H9 (cell line): ENCODE data around the gene NAE1. TPM values are rescaled to one million over a fixed set of nuclear protein-coding genes. Genes with fewer than 3 reads are reported as not detected.

Source experiments
- DNase-seq: peaks from one replicate; pipeline ENCODE4 v3.0.0-alpha.2; 2017
- H2AFZ ChIP-seq: one replicate; pipeline ENCODE4 v1.6.1; 2013; ENCODE audit warnings: mild to moderate bottlenecking, low read length, control low read depth, moderate library complexity
- H2AK5ac ChIP-seq: 2 replicates; pipeline ENCODE4 v1.6.1; 2013; ENCODE audit warnings: low read length, control low read depth, mixed read lengths; ENCODE audit not compliant: insufficient read length
- H2BK120ac ChIP-seq: one replicate; pipeline ENCODE4 v1.6.1; 2013; ENCODE audit warnings: low read depth, mild to moderate bottlenecking, low read length, control low read depth, inconsistent platforms; ENCODE audit not compliant: poor library complexity, severe bottlenecking
- H2BK12ac ChIP-seq: 2 replicates; pipeline ENCODE4 v1.6.1; 2013; ENCODE audit warnings: low read length, control low read depth, mixed read lengths, low read depth; ENCODE audit not compliant: insufficient read length
- H2BK15ac ChIP-seq: 2 replicates; pipeline ENCODE4 v1.6.1; 2013; ENCODE audit warnings: low read depth, low read length, control low read depth
- H2BK20ac ChIP-seq: one replicate; pipeline ENCODE4 v1.6.1; 2013; ENCODE audit warnings: low read depth, mild to moderate bottlenecking, low read length, control low read depth, inconsistent platforms; ENCODE audit not compliant: poor library complexity, severe bottlenecking
- H2BK5ac ChIP-seq: 2 replicates; pipeline ENCODE4 v1.6.1; 2013; ENCODE audit warnings: low read length, control low read depth, mixed read lengths; ENCODE audit not compliant: insufficient read length
- H3K14ac ChIP-seq: 2 replicates; pipeline ENCODE4 v1.6.1; 2013; ENCODE audit warnings: low read length, control low read depth; ENCODE audit not compliant: insufficient read depth
- H3K18ac ChIP-seq: 2 replicates; pipeline ENCODE4 v1.6.1; 2013; ENCODE audit warnings: low read depth, mild to moderate bottlenecking, mixed read lengths, low read length, control low read depth; ENCODE audit not compliant: insufficient read length
- H3K23ac ChIP-seq: 2 replicates; pipeline ENCODE4 v1.6.1; 2013; ENCODE audit warnings: low read length, control low read depth, mixed read lengths, low read depth; ENCODE audit not compliant: insufficient read length
- H3K23me2 ChIP-seq: 2 replicates; pipeline ENCODE4 v1.6.1; 2013; ENCODE audit warnings: low read depth, mild to moderate bottlenecking, mixed read lengths, low read length, control low read depth; ENCODE audit not compliant: insufficient read length, poor library complexity, severe bottlenecking
- H3K27ac ChIP-seq: 2 replicates; pipeline ENCODE4 v1.5.1; 2013; ENCODE audit warnings: low read length, control low read depth, mixed read lengths, low read depth; ENCODE audit not compliant: insufficient read length
- H3K27me3 ChIP-seq: 2 replicates; pipeline ENCODE4 v1.6.1; 2013; ENCODE audit warnings: low read length, control low read depth, inconsistent platforms; ENCODE audit not compliant: insufficient read depth
- H3K4ac ChIP-seq: 2 replicates; pipeline ENCODE4 v1.6.1; 2013; ENCODE audit warnings: low read depth, mild to moderate bottlenecking, control low read depth, inconsistent platforms, low read length, moderate library complexity
- H3K4me1 ChIP-seq: 2 replicates; pipeline ENCODE4 v1.6.1; 2013; ENCODE audit warnings: low read length, control low read depth, inconsistent platforms; ENCODE audit not compliant: insufficient read depth
- H3K4me2 ChIP-seq: 2 replicates; pipeline ENCODE4 v1.6.1; 2013; ENCODE audit warnings: low read length, control low read depth, mixed read lengths; ENCODE audit not compliant: insufficient read length, insufficient read depth
- H3K56ac ChIP-seq: 2 replicates; pipeline ENCODE4 v1.6.1; 2013; ENCODE audit warnings: low read depth, mild to moderate bottlenecking, mixed read lengths, low read length, control low read depth; ENCODE audit not compliant: insufficient read length
- H3K79me1 ChIP-seq: 2 replicates; pipeline ENCODE4 v1.6.1; 2013; ENCODE audit warnings: low read depth, mild to moderate bottlenecking, moderate library complexity, low read length, control low read depth, inconsistent platforms; ENCODE audit not compliant: insufficient read depth, poor library complexity, severe bottlenecking
- H3K79me2 ChIP-seq: 2 replicates; pipeline ENCODE4 v1.6.1; 2013; ENCODE audit warnings: low read length, control low read depth, inconsistent platforms; ENCODE audit not compliant: insufficient read depth
- H3K9ac ChIP-seq: 2 replicates; pipeline ENCODE4 v1.6.1; 2013; ENCODE audit warnings: low read length, control low read depth, mixed read lengths; ENCODE audit not compliant: insufficient read length; ENCODE audit errors: extremely low read depth
- H3K9me3 ChIP-seq: one replicate; pipeline ENCODE4 v1.6.1; 2013; ENCODE audit warnings: low read depth, low read length, inconsistent platforms; ENCODE audit not compliant: control insufficient read depth
- H3T11ph ChIP-seq: one replicate; pipeline ENCODE4 v1.6.1; 2013; ENCODE audit warnings: mild to moderate bottlenecking, low read length, control low read depth, inconsistent platforms
- H4K20me1 ChIP-seq: one replicate; pipeline ENCODE4 v1.6.1; 2013; ENCODE audit not compliant: control insufficient read depth, insufficient read length, insufficient read depth
- H4K5ac ChIP-seq: 2 replicates; pipeline ENCODE4 v1.6.1; 2013; ENCODE audit warnings: low read depth, mild to moderate bottlenecking, mixed read lengths, low read length, control low read depth; ENCODE audit not compliant: insufficient read length
- H4K8ac ChIP-seq: replicated peaks from 2 replicates; pipeline ENCODE4 v1.6.1; 2013; ENCODE audit warnings: low read length, control low read depth, mixed read lengths, low read depth; ENCODE audit not compliant: insufficient read length
- H4K91ac ChIP-seq: 2 replicates; pipeline ENCODE4 v1.6.1; 2013; ENCODE audit warnings: low read depth, mild to moderate bottlenecking, moderate library complexity, mixed read lengths, low read length, control low read depth; ENCODE audit not compliant: insufficient read length
- H3K27ac Mint-ChIP-seq, 3 experiments: 2 replicates in 2 of 3; 3 replicates in 1 of 3; pipeline ENCODE4 v1.8.0; 2020 to 2021; ENCODE audit warnings: mixed read lengths in 3 of 3, mild to moderate bottlenecking in 1 of 3, moderate library complexity in 1 of 3
- H3K27me3 Mint-ChIP-seq: 2 replicates; pipeline ENCODE4 v1.8.0; 2021; ENCODE audit warnings: low read depth, mild to moderate bottlenecking, moderate library complexity, mixed read lengths
- H3K36me3 Mint-ChIP-seq, 3 experiments: 2 replicates in 2 of 3; 3 replicates in 1 of 3; pipeline ENCODE4 v1.8.0; 2020 to 2021; ENCODE audit warnings: low read depth in 3 of 3, mixed read lengths in 3 of 3; ENCODE audit not compliant: insufficient read depth in 1 of 3
- H3K4me1 Mint-ChIP-seq, 2 experiments: 2 replicates each; pipeline ENCODE4 v1.8.0; 2020; ENCODE audit warnings: mixed read lengths in 2 of 2
- H3K4me3 Mint-ChIP-seq, 2 experiments: 2 replicates in 1 of 2; 3 replicates in 1 of 2; pipeline ENCODE4 v1.8.0; 2020 to 2021; ENCODE audit warnings: mild to moderate bottlenecking in 2 of 2, mixed read lengths in 2 of 2, moderate library complexity in 1 of 2
- H3K9me3 Mint-ChIP-seq, 2 experiments: 2 replicates in 1 of 2; 3 replicates in 1 of 2; pipeline ENCODE4 v1.8.0; 2020; ENCODE audit warnings: mild to moderate bottlenecking in 2 of 2, mixed read lengths in 2 of 2, moderate library complexity in 1 of 2
- total RNA-seq: library from RNA; stranded (reverse); gene quantifications from 2 replicates; pipeline ENCODE4 v1.2.1, GENCODE V29; 2021
- TF ChIP-seq, protein P1 (sequence below): fragments of 200-600 bp; sonication (generic); conservative IDR thresholded peaks from 3 replicates; pipeline ENCODE4 v1.8.0; 2021; ENCODE audit warnings: antibody characterized with exemption, mild to moderate bottlenecking

NAE1 gene
- total RNA-seq, 1 experiment from 2014 or later = 144 TPM

DNA sequence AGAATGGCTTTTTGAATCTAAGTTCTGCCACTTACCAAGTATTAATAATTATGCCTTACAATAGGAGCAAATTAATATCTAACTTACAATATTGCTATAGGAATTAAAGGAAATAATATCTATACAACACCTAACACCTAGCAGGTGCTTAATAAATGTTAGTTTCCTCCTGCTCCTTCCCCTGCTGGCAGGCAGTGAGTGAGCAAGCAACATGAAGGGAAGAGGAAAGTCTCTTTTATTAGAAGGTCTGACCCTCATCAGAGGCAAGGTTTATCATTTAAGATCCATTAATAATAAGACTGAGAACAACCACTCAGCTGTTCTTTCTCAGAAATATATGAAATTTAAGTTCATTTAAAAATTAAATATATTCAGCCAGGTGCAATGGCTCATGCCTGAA lies 72.7 kb downstream of the NAE1 start:
- H3K27me3 ChIP-seq = no peaks in the 10 kb centered on the region
- no peak overlapping the region for H3K56ac ChIP-seq
- no peak overlapping the region for H3K4ac ChIP-seq
- H2BK20ac ChIP-seq = no peak overlapping the region
- no peak overlapping the region for H3K23ac ChIP-seq
- no peaks in the 10 kb centered on the region for H3K9me3 Mint-ChIP-seq
- no peak overlapping the region for H3K27ac ChIP-seq
- H3K14ac ChIP-seq = no peak overlapping the region
- H3K23me2 ChIP-seq = no peaks in the 10 kb centered on the region
- no peak overlapping the region for H2BK12ac ChIP-seq
- H3K36me3 Mint-ChIP-seq = no peaks in the 10 kb centered on the region
- no peaks in the 10 kb centered on the region for H3K79me1 ChIP-seq
- no peak overlapping the region for H2BK120ac ChIP-seq
- no peak overlapping the region for H3K9ac ChIP-seq
- H4K91ac ChIP-seq = no peak overlapping the region
- no peak overlapping the region for H3K4me3 Mint-ChIP-seq
- no peak overlapping the region for H3K27ac Mint-ChIP-seq
- no peaks in the 10 kb centered on the region for H3K4me1 Mint-ChIP-seq
- no peaks in the 10 kb centered on the region for H4K20me1 ChIP-seq
- H2BK5ac ChIP-seq = no peak overlapping the region
- H2AK5ac ChIP-seq = no peak overlapping the region
- H3K79me2 ChIP-seq = no peaks in the 10 kb centered on the region
- H2BK15ac ChIP-seq = no peak overlapping the region
- no peak overlapping the region for H3T11ph ChIP-seq
- peaks cover 13% of the 10 kb centered on the region for H3K27me3 Mint-ChIP-seq
- no peaks in the 10 kb centered on the region for H3K9me3 ChIP-seq
- H2AFZ ChIP-seq = no peak overlapping the region
- no peak overlapping the region for H3K4me2 ChIP-seq
- H3K18ac ChIP-seq = no peak overlapping the region
- no peak overlapping the region for H4K8ac ChIP-seq
- H3K4me1 ChIP-seq = no peaks in the 10 kb centered on the region
- TF ChIP-seq, protein P1, sequence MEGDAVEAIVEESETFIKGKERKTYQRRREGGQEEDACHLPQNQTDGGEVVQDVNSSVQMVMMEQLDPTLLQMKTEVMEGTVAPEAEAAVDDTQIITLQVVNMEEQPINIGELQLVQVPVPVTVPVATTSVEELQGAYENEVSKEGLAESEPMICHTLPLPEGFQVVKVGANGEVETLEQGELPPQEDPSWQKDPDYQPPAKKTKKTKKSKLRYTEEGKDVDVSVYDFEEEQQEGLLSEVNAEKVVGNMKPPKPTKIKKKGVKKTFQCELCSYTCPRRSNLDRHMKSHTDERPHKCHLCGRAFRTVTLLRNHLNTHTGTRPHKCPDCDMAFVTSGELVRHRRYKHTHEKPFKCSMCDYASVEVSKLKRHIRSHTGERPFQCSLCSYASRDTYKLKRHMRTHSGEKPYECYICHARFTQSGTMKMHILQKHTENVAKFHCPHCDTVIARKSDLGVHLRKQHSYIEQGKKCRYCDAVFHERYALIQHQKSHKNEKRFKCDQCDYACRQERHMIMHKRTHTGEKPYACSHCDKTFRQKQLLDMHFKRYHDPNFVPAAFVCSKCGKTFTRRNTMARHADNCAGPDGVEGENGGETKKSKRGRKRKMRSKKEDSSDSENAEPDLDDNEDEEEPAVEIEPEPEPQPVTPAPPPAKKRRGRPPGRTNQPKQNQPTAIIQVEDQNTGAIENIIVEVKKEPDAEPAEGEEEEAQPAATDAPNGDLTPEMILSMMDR = peak; percentile 50
- no peak overlapping the region for H4K5ac ChIP-seq
- DNase-seq = no peak
